GM23248 (cell line): Measurements from ENCODE around the gene SLTM. TPM values are rescaled to one million over a fixed set of nuclear protein-coding genes. Genes with fewer than 3 reads are reported as not detected.
"Not testable (repeated sequence)": the region's sequence is repeated elsewhere in the genome, so short reads cannot be mapped to it uniquely, and the experiment has no call there.

Source experiments
- DNase-seq: peaks from one replicate; pipeline ENCODE4 v3.0.0-alpha.2; 2015
- H2AFZ ChIP-seq: fragments of 200-600 bp; sonication (generic); 2 replicates; pipeline ENCODE4 v1.6.1; 2016; ENCODE audit warnings: antibody characterized with exemption
- H3F3A ChIP-seq: fragments of 200-600 bp; sonication (generic); 2 replicates; pipeline ENCODE4 v1.6.1; 2016; ENCODE audit warnings: mild to moderate bottlenecking, antibody characterized with exemption, mixed run types; ENCODE audit not compliant: insufficient read depth
- H3K27ac ChIP-seq: fragments of 200-600 bp; sonication (generic); 2 replicates; pipeline ENCODE4 v1.5.1; 2016; ENCODE audit warnings: mild to moderate bottlenecking
- H3K27me3 ChIP-seq: fragments of 200-600 bp; sonication (generic); replicated peaks from 2 replicates; pipeline ENCODE4 v1.6.1; 2016; ENCODE audit warnings: mild to moderate bottlenecking; ENCODE audit not compliant: insufficient read depth
- H3K36me3 ChIP-seq: fragments of 200-600 bp; sonication (generic); 2 replicates; pipeline ENCODE4 v1.6.1; 2016; ENCODE audit warnings: low read depth, mild to moderate bottlenecking
- H3K4me1 ChIP-seq: fragments of 200-600 bp; sonication (generic); 2 replicates; pipeline ENCODE4 v1.6.1; 2016; ENCODE audit warnings: mild to moderate bottlenecking; ENCODE audit not compliant: insufficient read depth
- H3K4me2 ChIP-seq: fragments of 200-600 bp; sonication (generic); one replicate; pipeline ENCODE4 v1.6.1; 2016; ENCODE audit warnings: mild to moderate bottlenecking; ENCODE audit not compliant: unreplicated experiment
- H3K4me3 ChIP-seq: fragments of 200-600 bp; sonication (generic); 2 replicates; pipeline ENCODE4 v1.5.1; 2016; ENCODE audit warnings: mild to moderate bottlenecking
- H3K79me2 ChIP-seq: fragments of 200-600 bp; sonication (generic); 2 replicates; pipeline ENCODE4 v1.6.1; 2016; ENCODE audit warnings: mild to moderate bottlenecking; ENCODE audit not compliant: insufficient read depth
- H3K9ac ChIP-seq: fragments of 200-600 bp; sonication (generic); 2 replicates; pipeline ENCODE4 v1.6.1; 2016; ENCODE audit warnings: mild to moderate bottlenecking
- H3K9me2 ChIP-seq: fragments of 200-600 bp; sonication (generic); 2 replicates; pipeline ENCODE4 v1.6.1; 2016; ENCODE audit warnings: mixed run types, mild to moderate bottlenecking, moderate library complexity; ENCODE audit not compliant: insufficient read depth
- H3K9me3 ChIP-seq: fragments of 200-600 bp; sonication (generic); one replicate; pipeline ENCODE4 v1.6.1; 2017; ENCODE audit warnings: low read depth
- H4K20me1 ChIP-seq: fragments of 200-600 bp; sonication (generic); 2 replicates; pipeline ENCODE4 v1.6.0; 2016; ENCODE audit not compliant: insufficient read depth
- EZH2 ChIP-seq: fragments of 200-600 bp; sonication (generic); IDR thresholded peaks from 2 replicates; pipeline ENCODE4 v1.6.1; 2018; ENCODE audit warnings: antibody characterized with exemption, mild to moderate bottlenecking; ENCODE audit not compliant: insufficient read depth, poor library complexity, severe bottlenecking
- EZH2phosphoT487 ChIP-seq: fragments of 200-600 bp; sonication (generic); IDR thresholded peaks from 2 replicates; pipeline ENCODE4 v1.6.1; 2018; ENCODE audit warnings: antibody characterized with exemption, moderate library complexity, mild to moderate bottlenecking, low read depth; ENCODE audit not compliant: insufficient read depth
- WGBS, 2 experiments: methylation state at CpG; one replicate each; pipeline ENCODE4 v1.1.6; 2015 to 2017; ENCODE audit warnings: low lambda C conversion rate in 2 of 2, low coverage in 1 of 2; ENCODE audit errors: missing lambda C conversion rate in 2 of 2; 5-methylcytosine and 5-hydroxymethylcytosine counted together
- in situ Hi-C: fragments of 300-500 bp; cut with MboI; formaldehyde crosslinking; loops from 2 replicates; pipeline ENCODE4 v1.15.0; 2020
- polyA plus RNA-seq: library from polyadenylated mRNA; unstranded; fragments of >200 nt; fragmentation: Nextera tagmentation; extraction: Ambion mirVana; gene quantifications from 2 replicates; pipeline ENCODE4 v1.2.1, GENCODE V29; 2016
- total RNA-seq: library from RNA; depleted of rRNA; stranded (reverse); fragments of >200 nt; shearing (Covaris generic); gene quantifications from 2 replicates; pipeline ENCODE4 v1.2.3, GENCODE V29; 2014

Gene SLTM
- total and polyA plus RNA-seq, 2 experiments from 2014 or later, result 47.2 to 58.9 TPM

- H3K79me2 ChIP-seq, result no peaks in the 10 kb centered on the region
- H2AFZ ChIP-seq, result peak overlapping the region; percentile 80
- no peaks in the 10 kb centered on the region for H3K9me2 ChIP-seq
- no peaks in the 10 kb centered on the region for H3F3A ChIP-seq
- WGBS, 2 experiments, result 15 to 16% methylated on average over 43 to 54 of the region's 54 CpGs
- peak overlapping the region; percentile 48 for H3K4me2 ChIP-seq
- H4K20me1 ChIP-seq, result no peaks in the 10 kb centered on the region
- peak overlapping the region; percentile 40 for H3K9ac ChIP-seq
- peak; percentile 56 for DNase-seq
- H3K27me3 ChIP-seq, result no peaks in the 10 kb centered on the region
- TF ChIP-seq EZH2 (no peak), EZH2phosphoT487 (no peak)
- H3K36me3 ChIP-seq, result no peaks in the 10 kb centered on the region
- H3K4me3 ChIP-seq, result peak overlapping the region; percentile 41
- 0 out of 2 replicates have a peak overlapping the region, but pooled peaks have one; percentile 8 for H3K27ac ChIP-seq
- 0 out of 2 replicates have a peak, but pooled peaks cover 1% of the 10 kb centered on the region for H3K4me1 ChIP-seq
- in situ Hi-C loops, result no loop called here
- no peaks in the 10 kb centered on the region for H3K9me3 ChIP-seq
Measured at GRCh38 chr15:58864602-58865424, 68.7 kb downstream of the SLTM start.

GRCh38 chr15:58862326-58862725 lies 71.2 kb downstream of the SLTM start:
- no peak overlapping the region for H3K4me2 ChIP-seq
- no peaks in the 10 kb centered on the region for H4K20me1 ChIP-seq
- H3K4me1 ChIP-seq, result no peaks in the 10 kb centered on the region
- no peaks in the 10 kb centered on the region for H3K79me2 ChIP-seq
- H3K9me3 ChIP-seq, result no peaks in the 10 kb centered on the region
- 77 to 79% methylated on average over 2 of the region's 2 CpGs for WGBS, 2 experiments
- TF ChIP-seq EZH2, result no peak
- TF ChIP-seq EZH2phosphoT487, result no peak
- H3K9me2 ChIP-seq, result no peaks in the 10 kb centered on the region
- H3K27me3 ChIP-seq, result no peaks in the 10 kb centered on the region
- H3K27ac ChIP-seq, result no peak overlapping the region
- no peak overlapping the region for H3K4me3 ChIP-seq
- H3K36me3 ChIP-seq, result no peaks in the 10 kb centered on the region
- H3K9ac ChIP-seq, result no peak overlapping the region
- no peak overlapping the region for H2AFZ ChIP-seq
- in situ Hi-C loops, result no loop called here
- H3F3A ChIP-seq, result no peaks in the 10 kb centered on the region; the same call in 1 of the 2 replicates
- no peak for DNase-seq

- WGBS, 2 experiments, result 95 to 100% methylated on average over 1 of the region's 1 CpG
- H3K4me2 ChIP-seq, H3K27ac ChIP-seq, DNase-seq, H4K20me1 ChIP-seq, H3K9me2 ChIP-seq, H3K9ac ChIP-seq, H3K4me3 ChIP-seq, H3K79me2 ChIP-seq, in situ Hi-C loops, H3K27me3 ChIP-seq, H3K9me3 ChIP-seq, H3F3A ChIP-seq, H3K4me1 ChIP-seq, H2AFZ ChIP-seq: not testable (repeated sequence)
- H3K36me3 ChIP-seq, result peaks cover 25% of the 10 kb centered on the region
Measured at GRCh38 chr15:58856621-58857020, 76.9 kb downstream of the SLTM start.

GRCh38 chr15:58856086-58856485 lies 77.4 kb downstream of the SLTM start:
- Histone ChIP-seq H3K9me3 (no peaks in the 10 kb centered on the region), H3F3A (no peaks in the 10 kb centered on the region; the same call in 1 of the 2 replicates), H3K4me3 (no peak overlapping the region), H2AFZ (no peak overlapping the region), H3K9me2 (no peaks in the 10 kb centered on the region), H3K27me3 (no peaks in the 10 kb centered on the region), H4K20me1 (no peaks in the 10 kb centered on the region), H3K36me3 (peaks cover 25% of the 10 kb centered on the region), H3K9ac (no peak overlapping the region), H3K4me1 (peaks cover 9% of the 10 kb centered on the region), H3K79me2 (no peaks in the 10 kb centered on the region), H3K27ac (no peak overlapping the region), H3K4me2 (no peak overlapping the region)
- DNase-seq, result peak; percentile 42
- TF ChIP-seq EZH2phosphoT487 (no peak), EZH2 (no peak)
- in situ Hi-C loops, result no loop called here
